LNCaP clone FGC (cell line): ENCODE results near the gene METRNL.
"Not testable (repeated sequence)": the region's sequence is repeated elsewhere in the genome, so short reads cannot be mapped to it uniquely, and the experiment has no call there.

Experiments
- DNase-seq: peaks from one replicate; pipeline ENCODE4 v3.0.0-alpha.2; 2011; ENCODE audit warnings: low read depth
- H3K4me3 ChIP-seq: 2 replicates; pipeline ENCODE4 v1.5.1; 2011; ENCODE audit warnings: mild to moderate bottlenecking, low read depth, low read length, control low read depth
- CTCF ChIP-seq: IDR thresholded peaks from 2 replicates; pipeline ENCODE4 v1.5.1; 2012; ENCODE audit warnings: mild to moderate bottlenecking; ENCODE audit not compliant: control insufficient read depth, insufficient read depth; ENCODE audit errors: extremely low read depth

The METRNL gene

GRCh38 chr17:83079352-83079747 is at the start of gene METRNL:
TSS of gene METRNL (plus strand) at chr17:83079609. CDS start at chr17:83079816, 207 bp downstream.
- H3K4me3 ChIP-seq: peak within 1 kb of the TSS; percentile 51
- no peak for TF ChIP-seq CTCF
- DNase-seq: no peak

- no peak overlapping the region for H3K4me3 ChIP-seq
- no peak for DNase-seq
- TF ChIP-seq CTCF: no peak
Measured at GRCh38 chr17:83030432-83030831, 49.0 kb upstream of the METRNL start.

- TF ChIP-seq CTCF: no peak
Measured at GRCh38 chr17:83031321-83031945, 48.0 kb upstream of the METRNL start.

GRCh38 chr17:83031946-83032451 is 47.4 kb upstream of the METRNL start:
- not testable (repeated sequence) for H3K4me3 ChIP-seq
- DNase-seq: peak; percentile 84

More at GRCh38 chr17:83031321-83031945, 48.0 kb upstream of the METRNL start:
- DNase-seq: no peak
- no peak overlapping the region for H3K4me3 ChIP-seq

GRCh38 chr17:83032781-83033180 is 46.6 kb upstream of the METRNL start:
- TF ChIP-seq CTCF: no peak
- no peak for DNase-seq
- H3K4me3 ChIP-seq: peak overlapping the region; percentile 29; the same call in 1 of the 2 replicates

GRCh38 chr17:83034525-83034924 is 44.9 kb upstream of the METRNL start:
- no peak for DNase-seq
- TF ChIP-seq CTCF: no peak
- no peak overlapping the region for H3K4me3 ChIP-seq

GRCh38 chr17:83035722-83036121 is 43.7 kb upstream of the METRNL start:
- TF ChIP-seq CTCF: no peak

More at GRCh38 chr17:83035722-83036121, 43.7 kb upstream of the METRNL start:
- DNase-seq: no peak
- no peak overlapping the region for H3K4me3 ChIP-seq
